Measurements from ENCODE around the gene MALSU1. TPM values are rescaled to one million over a fixed set of nuclear protein-coding genes. Genes with fewer than 3 reads are reported as not detected.
A peak's percentile ranks its signal among the peaks of the same experiment; 100 is the strongest.

Gene MALSU1
- total RNA-seq, 1 donor from 2014 or later, result 62.3 TPM

GRCh38 chr7:23343102-23343501 is 44.0 kb downstream of the MALSU1 start:
- peaks cover 21% of the 10 kb centered on the region for H3K4me1 Mint-ChIP-seq (ENCODE audit: low read depth, unreplicated experiment)
- peaks cover 55% of the 10 kb centered on the region for H3K36me3 ChIP-seq (ENCODE audit: insufficient read depth, low read length)
- peak overlapping the region; percentile 52 for H3K27ac ChIP-seq (ENCODE audit: low read depth, low read length)

GRCh38 chr7:23343806-23344475 is 44.8 kb downstream of the MALSU1 start:
- Histone ChIP-seq H3K27me3 (ENCODE audit: insufficient read depth, low read length) (no peaks in the 10 kb centered on the region), H3K27ac (ENCODE audit: low read depth, low read length) (peak overlapping the region; percentile 52), H3K9ac (ENCODE audit: low read length) (peak overlapping the region; percentile 25), H3K4me3 (ENCODE audit: insufficient read depth, low read depth, low read length) (peak overlapping the region; percentile 26), H3K4me2 (ENCODE audit: low read length) (peak overlapping the region; percentile 81), H4K20me1 (ENCODE audit: insufficient read depth, low read length) (no peaks in the 10 kb centered on the region), H3K9me3 (ENCODE audit: insufficient read depth, low read depth, low read length) (no peaks in the 10 kb centered on the region), H3K79me2 (ENCODE audit: insufficient read depth, low read length) (peaks cover 57% of the 10 kb centered on the region), H3K4me1 (ENCODE audit: insufficient read depth, low read length) (peaks cover 64% of the 10 kb centered on the region), H3K36me3 (ENCODE audit: insufficient read depth, low read length) (peaks cover 46% of the 10 kb centered on the region), H2AFZ (ENCODE audit: low read depth, low read length) (no peak overlapping the region)
- FAIRE-seq (no peak), DNase-seq (ENCODE audit: low read depth) (peak; percentile 71)
- no peak overlapping the region for H3K27ac Mint-ChIP-seq (ENCODE audit: unreplicated experiment)
- no peaks in the 10 kb centered on the region for H3K27me3 Mint-ChIP-seq (ENCODE audit: low read depth, unreplicated experiment)
- H3K36me3 Mint-ChIP-seq (ENCODE audit: low read depth, unreplicated experiment), result peaks cover 19% of the 10 kb centered on the region
- TF ChIP-seq CTCF (IDR thresholded peaks at IDR 0.05; ENCODE audit: insufficient read depth, low read depth, low read length), result no peak
- TF ChIP-seq EZH2 (IDR thresholded peaks at IDR 0.05; ENCODE audit: insufficient read depth, low read length), result no peak
- H3K9me3 Mint-ChIP-seq (ENCODE audit: unreplicated experiment), result no peaks in the 10 kb centered on the region
- H3K4me3 Mint-ChIP-seq (ENCODE audit: unreplicated experiment), result no peak overlapping the region
- H3K4me1 Mint-ChIP-seq (ENCODE audit: low read depth, unreplicated experiment), result peaks cover 29% of the 10 kb centered on the region

More at GRCh38 chr7:23343102-23343501, 44.0 kb downstream of the MALSU1 start:
- peaks cover 20% of the 10 kb centered on the region for H3K36me3 Mint-ChIP-seq (ENCODE audit: low read depth, unreplicated experiment)
- no peak overlapping the region for H3K4me3 ChIP-seq (ENCODE audit: insufficient read depth, low read depth, low read length)
- H3K27ac Mint-ChIP-seq (ENCODE audit: unreplicated experiment), result no peak overlapping the region
- no peaks in the 10 kb centered on the region for H3K27me3 ChIP-seq (ENCODE audit: insufficient read depth, low read length)
- peak overlapping the region; percentile 81 for H3K4me2 ChIP-seq (ENCODE audit: low read length)
- no peak overlapping the region for H2AFZ ChIP-seq (ENCODE audit: low read depth, low read length)
- peaks cover 56% of the 10 kb centered on the region for H3K4me1 ChIP-seq (ENCODE audit: insufficient read depth, low read length)
- no peaks in the 10 kb centered on the region for H3K27me3 Mint-ChIP-seq (ENCODE audit: low read depth, unreplicated experiment)
- H3K9me3 Mint-ChIP-seq (ENCODE audit: unreplicated experiment), result no peaks in the 10 kb centered on the region
- no peaks in the 10 kb centered on the region for H4K20me1 ChIP-seq (ENCODE audit: insufficient read depth, low read length)
- DNase-seq (ENCODE audit: low read depth), result no peak
- TF ChIP-seq EZH2 (IDR thresholded peaks at IDR 0.05; ENCODE audit: insufficient read depth, low read length), result no peak
- no peak for TF ChIP-seq CTCF (IDR thresholded peaks at IDR 0.05; ENCODE audit: insufficient read depth, low read depth, low read length)
- no peaks in the 10 kb centered on the region for H3K9me3 ChIP-seq (ENCODE audit: insufficient read depth, low read depth, low read length)
- no peak for FAIRE-seq
- H3K4me3 Mint-ChIP-seq (ENCODE audit: unreplicated experiment), result no peak overlapping the region
- H3K79me2 ChIP-seq (ENCODE audit: insufficient read depth, low read length), result peaks cover 60% of the 10 kb centered on the region
- no peak overlapping the region for H3K9ac ChIP-seq (ENCODE audit: low read length)

DNA sequence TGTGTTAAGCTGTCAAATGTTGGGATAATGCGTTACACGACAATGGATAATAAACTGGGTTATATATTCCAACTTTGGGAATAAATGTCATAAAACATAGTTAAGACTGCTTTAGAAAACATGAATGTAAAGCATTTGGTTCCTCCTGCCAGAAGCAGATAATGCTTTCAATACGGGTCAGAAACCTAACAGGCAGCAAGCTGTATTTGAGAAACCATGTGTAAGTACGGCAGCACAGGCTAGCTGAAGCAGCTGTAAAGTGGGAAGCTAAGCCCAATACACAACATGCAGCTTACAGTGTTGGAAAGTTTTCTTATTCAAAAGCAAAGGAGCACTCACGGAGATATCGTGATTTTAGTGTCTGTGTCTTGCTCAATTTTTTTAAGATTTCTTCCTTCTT is 46.5 kb downstream of the MALSU1 start:
- Histone ChIP-seq H4K20me1 (ENCODE audit: insufficient read depth, low read length) (no peaks in the 10 kb centered on the region), H3K27ac (ENCODE audit: low read depth, low read length) (peak overlapping the region; percentile 6), H2AFZ (ENCODE audit: low read depth, low read length) (no peak overlapping the region), H3K36me3 (ENCODE audit: insufficient read depth, low read length) (peaks cover 35% of the 10 kb centered on the region), H3K9ac (ENCODE audit: low read length) (no peak overlapping the region), H3K4me2 (ENCODE audit: low read length) (peak overlapping the region; percentile 81), H3K4me1 (ENCODE audit: insufficient read depth, low read length) (peaks cover 69% of the 10 kb centered on the region), H3K9me3 (ENCODE audit: insufficient read depth, low read depth, low read length) (no peaks in the 10 kb centered on the region), H3K27me3 (ENCODE audit: insufficient read depth, low read length) (no peaks in the 10 kb centered on the region), H3K79me2 (ENCODE audit: insufficient read depth, low read length) (peaks cover 44% of the 10 kb centered on the region), H3K4me3 (ENCODE audit: insufficient read depth, low read depth, low read length) (peak overlapping the region; percentile 15)
- peak overlapping the region; percentile 75 for H3K27ac Mint-ChIP-seq (ENCODE audit: unreplicated experiment)
- no peaks in the 10 kb centered on the region for H3K9me3 Mint-ChIP-seq (ENCODE audit: unreplicated experiment)
- TF ChIP-seq EZH2 (IDR thresholded peaks at IDR 0.05; ENCODE audit: insufficient read depth, low read length), result no peak
- TF ChIP-seq CTCF (IDR thresholded peaks at IDR 0.05; ENCODE audit: insufficient read depth, low read depth, low read length), result no peak
- no peak for FAIRE-seq
- peaks cover 16% of the 10 kb centered on the region for H3K36me3 Mint-ChIP-seq (ENCODE audit: low read depth, unreplicated experiment)
- no peak for DNase-seq (ENCODE audit: low read depth)
- H3K4me1 Mint-ChIP-seq (ENCODE audit: low read depth, unreplicated experiment), result peaks cover 44% of the 10 kb centered on the region
- H3K4me3 Mint-ChIP-seq (ENCODE audit: unreplicated experiment), result no peak overlapping the region
- H3K27me3 Mint-ChIP-seq (ENCODE audit: low read depth, unreplicated experiment), result no peaks in the 10 kb centered on the region
